NOMO-1 treated with DMSO at 0.1 percent for 48 hours (cell line): ENCODE results near the gene CACNA1E.

ENCODE experiments used
- DNase-seq: peaks from one replicate; lab custom pipeline; 2025; ENCODE audit not compliant: unreplicated experiment; lab: John Stamatoyannopoulos, UW

CACNA1E gene

DNA sequence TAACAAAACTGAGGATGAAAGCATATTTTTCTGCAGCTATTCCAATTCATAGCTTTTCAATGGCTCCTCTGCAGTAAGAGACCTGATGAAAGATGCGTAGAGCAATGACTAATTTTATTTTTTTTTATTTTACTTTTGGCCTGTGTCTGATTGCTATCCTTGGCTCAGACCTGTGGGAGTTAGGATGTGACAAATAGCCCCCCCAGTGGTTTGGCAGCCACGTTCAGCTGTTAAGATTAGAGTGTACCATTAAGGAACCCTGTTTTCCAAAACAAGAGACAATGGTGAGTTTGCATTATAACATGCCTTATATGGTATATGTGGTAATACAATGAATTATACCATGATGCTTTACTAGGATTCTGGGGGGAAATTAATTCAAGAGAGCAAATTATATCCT, 264.7 kb downstream of the CACNA1E start:
- no peak for DNase-seq

DNA sequence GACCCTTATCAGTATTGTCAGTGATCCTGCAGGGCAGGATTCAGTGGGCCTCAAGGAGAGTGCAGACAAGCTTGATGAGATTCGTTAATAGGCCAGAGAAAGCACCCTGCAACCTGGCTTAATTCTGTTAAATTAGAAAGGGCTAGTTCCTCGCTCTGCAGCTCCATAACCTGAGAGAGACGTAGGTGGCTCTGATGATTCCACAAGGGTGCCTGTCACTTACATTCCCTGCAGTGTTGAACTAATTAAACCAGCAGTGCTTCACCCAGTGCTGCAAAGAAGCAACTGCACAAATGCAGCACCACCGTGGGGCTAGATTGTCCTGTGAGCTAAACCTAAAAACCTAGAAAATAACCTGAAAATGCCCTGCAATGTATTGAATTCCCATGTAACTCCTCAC, 270.8 kb downstream of the CACNA1E start:
- no peak for DNase-seq

DNA sequence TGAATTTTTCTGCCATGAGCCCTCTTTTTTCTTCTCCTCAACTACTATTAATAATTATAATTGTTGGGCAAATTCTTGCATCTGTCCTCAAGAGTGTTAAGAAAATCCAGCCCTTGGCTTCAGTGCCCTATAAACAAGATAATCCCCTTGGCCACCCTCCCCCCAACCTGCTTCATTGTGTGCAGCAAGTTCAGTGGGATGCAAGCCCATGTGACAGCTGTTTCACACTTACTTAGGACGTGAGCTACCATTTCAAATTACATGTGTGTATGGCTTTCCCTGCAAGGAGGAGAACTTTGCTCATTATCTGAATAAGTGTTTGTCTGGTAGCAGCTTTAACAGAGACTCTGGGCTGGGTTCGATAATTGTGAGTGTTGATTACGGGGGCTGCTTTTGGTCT, 276.2 kb downstream of the CACNA1E start:
- DNase-seq, result no peak

DNA sequence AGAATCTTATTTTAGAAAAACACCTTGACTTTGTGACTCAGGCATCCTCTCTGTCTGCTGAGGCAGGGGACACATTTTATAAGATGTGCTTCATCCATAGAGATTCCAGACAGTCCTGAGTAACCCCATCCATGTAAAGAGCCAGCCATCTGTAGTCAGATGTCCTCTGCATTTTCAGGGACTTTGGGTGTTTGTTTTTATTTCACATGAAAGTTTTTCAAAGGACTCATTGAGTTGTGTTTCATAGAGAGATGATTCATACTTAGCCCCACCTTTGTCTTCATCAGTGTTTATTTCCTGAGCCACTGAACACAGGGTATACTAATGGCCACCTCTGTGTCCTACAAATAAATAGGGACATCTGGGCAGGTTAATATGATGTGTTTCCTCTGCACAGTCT, 280.4 kb downstream of the CACNA1E start:
- no peak for DNase-seq

DNA sequence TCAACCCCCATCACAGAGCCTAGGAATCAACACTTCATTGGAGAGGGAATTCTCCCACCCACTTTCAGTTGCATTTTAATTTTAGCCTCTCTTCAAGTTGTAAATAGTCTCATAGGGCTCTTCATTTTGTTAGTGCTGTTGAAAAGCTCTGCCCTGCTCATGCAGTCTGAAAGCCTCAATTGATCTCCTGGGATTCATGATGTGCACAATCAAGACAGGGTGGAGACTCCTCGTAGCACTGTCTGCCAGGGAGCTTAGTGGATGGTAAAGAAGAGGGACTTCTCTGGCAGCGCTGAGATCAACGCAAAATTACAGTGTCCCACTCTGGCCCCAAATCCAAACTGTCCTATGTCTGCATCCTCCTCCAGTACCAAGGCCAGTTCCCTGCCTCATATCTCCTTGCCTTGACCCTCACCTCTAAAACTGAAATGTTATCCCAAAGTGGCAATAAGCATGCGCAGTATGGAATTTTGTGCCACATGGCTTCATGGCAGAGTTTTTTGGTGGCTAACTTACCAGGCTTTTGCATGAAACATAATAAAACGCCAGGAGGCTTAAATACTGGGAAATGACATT, 282.2 kb downstream of the CACNA1E start:
- DNase-seq, result no peak

DNA sequence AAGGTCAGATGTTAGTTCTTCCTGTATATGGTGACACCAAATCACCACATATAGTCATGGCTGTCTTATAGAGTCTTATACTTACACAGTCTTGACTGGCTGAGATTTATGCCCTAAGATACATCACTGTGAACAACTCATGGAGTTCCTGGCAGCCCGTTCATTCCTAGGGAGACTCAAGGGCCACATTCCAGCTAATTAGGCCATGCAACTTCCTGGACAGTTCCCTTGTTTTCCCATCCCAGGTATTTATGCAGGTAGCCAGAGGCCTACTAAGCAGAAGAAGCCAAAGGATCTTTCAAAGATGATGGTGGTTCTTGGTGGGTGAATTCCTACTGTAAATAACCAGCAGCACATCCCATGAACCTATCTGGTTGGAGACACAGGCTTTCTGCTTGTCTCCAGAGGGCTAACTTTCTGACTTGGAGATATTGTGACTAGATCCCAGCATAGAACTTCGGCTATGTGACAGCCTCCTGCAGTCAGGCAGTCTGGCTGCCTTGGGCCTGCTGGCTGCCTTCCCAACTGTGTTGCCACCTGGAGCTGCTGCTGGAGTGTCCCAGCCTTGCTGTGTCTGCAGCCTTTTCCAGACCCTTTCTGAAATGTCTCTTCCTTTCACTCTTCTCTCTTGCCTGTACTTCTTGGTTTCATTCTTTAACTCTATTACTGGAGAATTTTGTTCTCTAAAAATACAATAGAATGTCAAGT, 283.8 kb downstream of the CACNA1E start:
- DNase-seq, result no peak

DNA sequence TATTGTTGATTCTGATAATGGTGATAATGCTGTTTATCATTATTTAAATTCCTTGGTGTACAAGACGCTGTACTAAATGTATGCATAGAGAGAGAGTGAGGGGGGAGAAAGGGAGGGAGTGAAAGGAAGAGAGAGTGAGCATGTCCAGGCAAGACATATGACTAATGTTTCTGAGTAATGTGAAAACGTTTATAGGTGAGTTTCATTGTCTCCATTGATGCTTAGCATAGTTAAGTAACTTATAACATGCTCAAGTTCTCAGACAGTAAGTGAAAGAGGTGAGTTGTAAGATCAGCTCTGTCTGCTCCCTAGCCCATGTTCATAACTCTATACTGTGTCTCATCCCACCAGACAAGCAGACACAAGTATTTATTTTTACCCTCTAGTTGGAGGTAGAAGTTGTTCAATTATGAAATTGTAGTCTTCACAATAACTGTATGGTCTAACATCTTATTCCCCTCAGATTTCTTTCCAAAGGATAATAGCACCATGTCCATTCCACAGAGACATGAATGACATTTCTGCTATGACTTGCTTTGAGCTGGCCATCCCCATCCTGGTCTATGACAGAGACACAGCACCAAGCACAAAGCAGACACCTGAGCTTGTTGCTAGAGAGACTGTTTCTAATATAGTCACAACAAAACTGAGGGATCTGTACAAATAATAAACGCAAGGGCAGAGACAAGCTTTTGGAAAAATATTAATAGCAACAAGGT, 285.1 kb downstream of the CACNA1E start:
- DNase-seq, result no peak

DNA sequence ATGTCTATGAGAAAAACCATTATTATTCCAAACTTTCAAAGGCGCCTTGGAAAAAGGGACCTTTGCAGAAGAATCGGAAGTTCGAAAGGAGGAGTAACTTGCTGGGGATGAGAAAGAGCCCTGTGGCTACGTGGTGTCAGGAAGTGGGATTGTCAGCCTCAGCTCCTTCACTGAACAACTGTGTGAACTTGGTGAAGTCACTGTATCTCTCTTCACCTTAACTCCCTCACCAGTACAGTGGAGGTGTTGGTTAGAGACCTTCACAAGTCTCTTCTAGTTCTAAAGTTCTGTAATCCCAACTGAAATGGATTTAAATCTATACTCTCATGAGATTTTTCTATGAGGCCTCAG, 285.6 kb downstream of the CACNA1E start:
- no peak for DNase-seq

DNA sequence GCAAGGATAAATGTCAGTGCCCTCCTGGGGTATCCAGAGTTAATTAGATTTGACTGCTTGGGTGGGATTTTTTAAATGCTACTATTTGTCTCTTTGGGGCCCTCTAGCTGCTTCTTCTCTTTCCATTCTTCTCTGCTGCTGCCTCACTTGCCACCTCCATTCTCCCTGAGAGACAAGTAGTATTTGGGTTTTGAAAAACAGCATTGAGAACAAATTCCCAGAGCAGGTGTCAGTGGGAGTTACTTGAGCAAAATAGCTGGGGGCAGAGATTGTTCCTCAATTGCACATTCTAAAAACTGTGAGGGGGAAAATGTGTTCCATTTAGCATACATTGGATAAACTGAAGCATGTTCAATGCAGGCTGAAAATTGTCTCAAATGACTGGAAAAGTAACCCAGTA, 286.5 kb downstream of the CACNA1E start:
- DNase-seq, result no peak

DNA sequence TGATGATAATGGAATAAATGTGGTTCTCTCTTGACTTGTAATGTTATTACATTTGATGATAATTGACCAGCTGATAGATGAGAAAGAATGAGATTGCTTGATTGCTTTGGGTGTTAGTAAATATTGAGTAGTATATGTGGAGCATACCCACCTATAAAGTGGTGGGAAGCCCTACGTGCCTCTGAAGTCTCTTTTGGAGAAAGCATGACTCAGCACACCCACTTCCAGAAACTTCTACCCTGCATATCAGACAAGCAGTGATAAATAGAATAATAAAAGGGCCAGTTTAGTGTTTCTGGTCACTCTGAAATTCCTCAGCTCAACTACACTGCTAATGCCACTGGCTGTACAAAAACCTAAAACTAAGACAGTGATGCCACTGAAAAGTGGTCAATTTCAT, 289.4 kb downstream of the CACNA1E start:
- no peak for DNase-seq

DNA sequence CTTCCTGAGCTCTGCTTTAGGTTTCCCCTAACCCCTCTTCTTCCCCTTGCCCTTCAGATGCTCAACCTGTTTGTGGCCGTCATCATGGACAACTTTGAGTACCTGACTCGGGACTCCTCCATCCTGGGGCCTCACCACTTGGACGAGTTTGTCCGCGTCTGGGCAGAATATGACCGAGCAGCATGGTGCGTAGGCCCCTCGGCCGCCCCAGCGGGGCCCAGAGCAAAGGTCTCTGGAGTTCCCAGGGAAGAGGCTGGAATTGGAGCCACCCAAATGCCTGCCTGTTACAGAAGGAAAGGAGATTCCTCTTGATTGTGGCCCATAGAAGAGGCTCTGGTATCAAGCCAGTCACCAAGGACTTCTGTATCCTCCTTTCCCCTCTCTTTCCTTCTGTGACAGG, 292.7 kb downstream of the CACNA1E start:
- DNase-seq, result no peak

DNA sequence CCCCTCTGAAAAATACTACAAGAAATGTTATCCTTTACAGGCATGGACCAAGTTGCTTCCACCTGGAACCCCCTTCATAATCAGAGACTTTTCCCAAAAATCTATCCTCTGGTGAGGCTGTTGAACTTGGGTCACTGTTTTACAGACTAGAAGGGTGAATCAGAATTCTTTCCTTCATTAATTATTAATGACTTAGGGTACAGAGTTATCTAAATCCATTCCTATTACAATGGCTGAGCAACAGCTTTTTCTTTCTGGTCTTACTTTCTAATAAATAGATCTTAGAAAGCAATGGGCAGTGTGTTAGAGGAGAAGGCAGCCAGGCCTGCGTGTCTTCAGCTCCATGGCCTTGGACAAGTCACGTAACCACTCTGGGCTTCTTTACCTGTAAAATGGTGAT, 294.0 kb downstream of the CACNA1E start:
- no peak for DNase-seq

DNA sequence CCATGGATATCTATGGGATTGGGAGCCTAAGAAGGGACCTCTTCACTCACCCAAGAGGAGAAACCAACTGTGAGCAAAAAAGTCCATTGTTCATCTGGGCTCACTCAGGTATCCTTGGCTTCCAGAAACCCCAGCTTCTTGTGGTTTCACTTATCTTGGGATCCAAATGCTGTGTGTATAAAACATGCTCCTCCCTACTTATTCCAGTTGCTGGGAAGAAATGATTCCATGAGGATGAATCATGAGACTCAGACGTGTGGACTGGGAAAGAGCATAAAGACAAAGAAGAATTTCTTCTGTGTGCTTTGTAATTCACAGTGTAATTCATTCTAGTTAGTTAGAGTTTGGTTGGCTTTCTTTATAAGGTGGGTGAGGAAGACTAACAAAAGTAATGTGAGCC, 294.5 kb downstream of the CACNA1E start:
- no peak for DNase-seq

DNA sequence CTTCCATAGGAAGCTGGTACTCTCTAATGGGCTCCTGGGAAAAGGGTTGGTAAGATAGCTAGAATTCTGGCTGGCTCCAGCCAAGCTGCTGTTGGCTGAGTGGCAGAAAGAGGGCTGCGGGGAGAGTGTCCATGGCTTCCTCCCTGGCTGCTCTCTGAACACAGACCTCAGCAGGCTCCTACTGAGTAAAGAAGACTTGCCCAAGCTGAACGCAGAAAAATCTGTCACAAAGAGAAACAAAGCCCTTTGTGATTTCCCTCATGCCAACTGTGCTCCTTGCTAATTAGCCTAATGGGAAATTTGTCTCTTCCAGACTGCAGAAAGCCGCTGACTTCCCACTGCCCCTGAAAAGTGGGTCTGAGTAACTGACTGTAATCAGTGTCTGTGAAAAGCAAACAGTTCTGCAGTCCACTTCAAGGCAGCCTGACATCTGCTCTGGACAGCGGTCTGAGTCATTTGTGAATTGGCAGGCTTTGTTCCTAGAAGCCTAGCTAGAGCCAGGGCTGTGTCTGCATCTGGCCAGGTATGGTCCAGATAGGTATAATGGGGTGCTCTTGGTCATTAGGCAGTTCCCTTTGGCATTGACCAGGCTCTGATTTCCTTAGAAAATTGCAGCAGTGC, 295.4 kb downstream of the CACNA1E start:
- no peak for DNase-seq

DNA sequence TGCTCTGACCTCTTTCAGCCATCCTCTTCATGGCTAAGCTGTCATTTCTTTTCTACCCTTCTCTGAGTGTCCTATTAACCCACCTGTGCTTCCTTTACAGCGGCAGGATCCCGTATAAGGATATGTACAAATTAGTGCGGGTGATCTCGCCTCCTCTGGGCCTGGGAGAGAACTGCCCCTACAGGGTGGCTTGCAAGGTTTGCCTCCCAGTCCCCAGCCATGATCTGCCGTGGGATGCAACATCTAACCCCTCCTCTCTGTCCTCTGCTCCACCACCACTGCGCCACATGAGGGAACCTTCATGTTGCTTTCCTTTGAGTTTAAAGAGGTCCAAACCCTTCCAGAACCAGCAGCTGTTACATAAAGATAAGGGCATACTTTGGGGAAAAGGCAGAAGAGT, 296.0 kb downstream of the CACNA1E start:
- no peak for DNase-seq

DNA sequence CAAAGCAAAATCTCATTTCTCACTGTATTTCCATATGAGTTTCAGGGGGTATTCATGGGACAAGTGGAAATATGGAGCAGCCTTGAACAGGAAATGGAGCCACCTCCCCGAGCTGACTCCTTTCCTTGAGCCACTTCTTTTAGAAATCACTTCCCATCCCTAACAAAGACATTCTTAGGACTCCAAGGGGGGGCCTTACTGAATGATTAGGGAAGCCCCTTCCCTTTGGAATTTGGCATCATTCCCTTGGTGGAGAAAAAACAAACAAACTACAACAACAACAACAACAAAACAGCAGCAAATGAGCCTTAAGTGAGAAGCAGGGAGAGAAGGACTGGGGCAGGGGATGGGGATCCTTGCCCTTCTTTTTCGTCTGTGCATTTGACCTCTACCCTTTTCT, 299.9 kb downstream of the CACNA1E start:
- no peak for DNase-seq

DNA sequence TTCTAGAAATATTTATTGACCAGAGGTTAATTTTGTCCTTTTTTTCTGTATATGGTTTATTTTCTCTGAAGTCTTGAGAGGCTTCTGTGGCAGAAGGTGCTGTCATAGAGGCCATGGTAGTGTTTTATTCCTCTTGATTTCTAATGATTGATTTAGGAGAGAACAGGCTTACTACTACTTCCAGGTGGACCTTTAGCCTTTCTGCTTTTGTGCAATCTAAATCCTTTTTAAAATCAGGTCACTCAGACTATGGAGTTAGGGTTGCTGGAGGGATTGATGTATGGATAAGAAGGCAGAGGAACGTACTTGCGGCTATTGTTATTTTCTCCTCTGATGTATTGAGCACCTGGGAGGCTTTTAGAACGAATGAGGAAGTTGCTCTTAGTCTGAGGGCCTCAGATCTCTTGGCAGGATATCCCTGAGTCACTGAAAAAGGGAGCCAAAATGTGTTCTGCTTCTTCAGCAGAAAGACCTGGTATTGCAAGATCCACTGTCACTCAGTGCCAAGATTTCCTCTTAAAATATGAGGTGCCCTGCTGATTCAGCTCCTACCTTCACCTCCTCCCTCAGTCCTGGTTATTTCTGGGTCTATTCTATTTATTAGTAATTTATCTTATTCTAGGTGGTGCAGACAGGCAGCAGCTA, 300.8 kb downstream of the CACNA1E start:
- DNase-seq, result peak; percentile 79

DNA sequence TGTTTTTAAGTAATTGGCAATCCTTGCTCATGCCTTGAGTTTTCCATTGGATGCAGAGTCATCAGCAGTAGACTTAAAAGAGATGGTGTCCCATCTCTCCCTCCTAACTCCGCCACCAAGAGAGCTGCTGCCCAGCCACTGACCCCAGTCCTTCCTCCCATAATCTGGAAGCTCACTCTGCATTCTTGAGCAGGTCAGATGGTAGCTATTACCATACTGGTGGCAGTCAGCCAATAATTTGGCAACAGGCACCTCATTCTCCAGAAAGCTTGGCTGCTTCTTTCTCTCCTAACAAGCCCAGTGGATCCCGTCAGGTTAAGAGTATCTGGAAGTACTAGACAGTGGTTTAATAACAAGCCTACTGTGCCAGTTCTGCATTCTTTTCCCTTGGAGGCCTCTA, 306.1 kb downstream of the CACNA1E start:
- DNase-seq, result no peak

DNA sequence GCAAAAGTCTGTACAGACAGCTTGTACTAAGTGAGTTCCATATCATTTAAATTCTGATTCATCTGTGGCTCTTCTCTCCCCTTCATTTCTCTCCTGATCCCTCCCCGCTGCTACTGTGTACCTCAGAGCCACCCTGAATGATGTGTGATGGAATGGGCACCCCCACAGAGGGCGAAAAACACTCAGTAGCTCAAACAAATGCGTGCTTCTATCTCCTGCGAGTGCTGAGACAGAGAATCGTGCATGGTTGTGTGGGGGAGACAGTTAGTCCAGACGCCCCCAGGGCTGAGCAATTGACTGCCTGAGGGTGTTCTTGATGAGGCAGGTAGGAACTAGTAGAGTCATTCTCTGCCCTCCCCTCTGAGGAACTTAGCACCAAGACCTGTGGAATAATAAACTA, 308.4 kb downstream of the CACNA1E start:
- no peak for DNase-seq

DNA sequence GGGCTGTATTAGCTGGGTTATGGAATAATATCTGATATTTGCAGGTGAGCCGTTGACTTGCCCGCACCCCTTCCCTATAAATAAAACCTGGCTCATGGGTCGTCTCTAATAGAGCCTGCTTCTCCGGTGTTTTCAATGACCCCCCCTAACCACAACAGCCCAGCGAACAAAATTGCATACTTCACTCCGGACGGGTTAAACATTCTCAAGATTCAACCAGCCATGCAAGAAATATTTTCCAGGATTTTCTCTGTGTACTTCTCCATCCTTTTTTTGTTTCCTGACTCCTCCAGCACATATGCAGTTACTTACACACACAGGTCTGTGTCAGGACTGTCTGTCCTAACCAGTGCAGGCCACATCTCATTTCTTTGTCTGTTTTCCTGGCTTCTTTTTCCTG, 310.5 kb downstream of the CACNA1E start:
- no peak for DNase-seq

DNA sequence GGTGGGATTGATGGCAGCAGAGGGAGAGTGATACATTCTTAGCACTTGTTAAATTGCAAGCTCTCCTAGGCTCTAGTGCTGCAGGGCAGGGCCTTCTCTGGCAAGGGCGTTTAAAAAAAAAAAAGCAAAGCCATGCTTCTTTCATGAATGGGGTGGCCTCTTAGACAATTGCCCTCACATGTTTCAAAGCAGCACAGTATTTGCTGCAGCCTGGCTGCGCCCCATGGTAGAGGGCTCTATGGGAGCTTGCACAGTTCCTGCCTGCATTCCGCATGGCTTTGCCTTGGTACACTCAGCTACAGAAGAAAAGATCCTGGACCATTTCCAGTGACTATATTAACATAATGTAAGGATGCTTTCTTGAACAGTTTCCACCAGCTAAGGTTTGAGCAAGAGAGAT, 311.0 kb downstream of the CACNA1E start:
- DNase-seq, result no peak
